Neural crest cell (in vitro differentiated cells): ENCODE measurements around the gene NAV2. TPM values are rescaled to one million over a fixed set of nuclear protein-coding genes. Genes with fewer than 3 reads are reported as not detected.

ENCODE experiments used
- DNase-seq: peaks from one replicate; pipeline ENCODE4 v3.0.0; 2021; ENCODE audit warnings: low read depth, mixed read lengths, low spot score
- H3K27ac Mint-ChIP-seq: one replicate; pipeline ENCODE4 v1.8.0; 2021; ENCODE audit warnings: mild to moderate bottlenecking, mixed read lengths; ENCODE audit not compliant: unreplicated experiment
- H3K27me3 Mint-ChIP-seq: 2 replicates; pipeline ENCODE4 v1.8.0; 2021; ENCODE audit warnings: low read depth, mild to moderate bottlenecking, mixed read lengths
- H3K36me3 Mint-ChIP-seq: 2 replicates; pipeline ENCODE4 v1.8.0; 2021; ENCODE audit warnings: low read depth, mild to moderate bottlenecking, mixed read lengths
- H3K4me1 Mint-ChIP-seq: 2 replicates; pipeline ENCODE4 v1.8.0; 2021; ENCODE audit warnings: mixed read lengths
- H3K4me3 Mint-ChIP-seq: one replicate; pipeline ENCODE4 v1.8.0; 2021; ENCODE audit warnings: mild to moderate bottlenecking, mixed read lengths
- H3K9me3 Mint-ChIP-seq: 2 replicates; pipeline ENCODE4 v1.8.0; 2021; ENCODE audit warnings: mixed read lengths
- total RNA-seq: library from RNA; stranded (reverse); gene quantifications from 2 replicates; pipeline ENCODE4 v1.2.1, GENCODE V29; 2021
- TF ChIP-seq, protein P1 (sequence below): fragments of 200-600 bp; sonication (generic); conservative IDR thresholded peaks from 2 replicates; pipeline ENCODE4 v1.5.0; 2021; ENCODE audit warnings: antibody characterized with exemption, mild to moderate bottlenecking

The NAV2 gene
- total RNA-seq, 1 donor from 2014 or later = 14.1 TPM

DNA sequence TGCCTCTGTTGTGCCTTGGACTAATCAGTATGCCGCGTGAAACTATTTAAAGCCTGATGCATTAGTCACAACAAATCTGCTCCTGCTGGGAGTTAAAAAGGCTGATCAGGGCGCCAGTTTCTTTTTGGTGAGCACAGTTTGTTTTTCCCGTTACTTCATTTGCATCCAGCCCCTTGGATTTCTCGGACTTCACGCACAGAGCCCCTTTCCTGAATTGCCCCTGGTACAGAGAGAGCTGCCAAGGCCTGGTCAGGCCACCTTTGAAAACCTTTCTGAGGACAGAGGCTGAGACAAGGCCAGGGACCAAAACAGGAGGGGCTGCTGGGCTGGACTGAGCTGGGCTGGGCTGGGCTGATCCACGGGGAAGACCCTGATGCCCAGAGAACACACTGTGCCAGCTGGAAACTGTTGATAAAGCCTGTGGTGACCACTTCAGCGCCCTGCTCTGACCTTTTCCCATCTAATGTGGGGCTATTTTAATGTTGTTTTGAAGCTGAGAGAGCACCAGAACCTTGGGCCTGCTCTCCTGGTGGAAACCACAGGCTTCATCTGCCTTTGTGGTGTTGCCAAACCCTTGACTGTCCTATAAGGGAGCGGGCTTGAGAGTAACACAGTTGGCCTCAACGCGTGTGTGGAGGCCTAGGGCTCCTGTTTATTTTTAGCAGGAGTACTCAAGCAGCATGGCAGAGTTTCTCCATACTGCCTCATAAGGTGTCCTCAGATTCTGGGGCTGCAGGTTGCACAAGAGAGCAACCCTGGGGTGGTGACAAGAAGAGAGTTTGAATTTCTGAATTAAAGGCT is 44.2 kb downstream of the NAV2 start:
- TF ChIP-seq, protein P1, sequence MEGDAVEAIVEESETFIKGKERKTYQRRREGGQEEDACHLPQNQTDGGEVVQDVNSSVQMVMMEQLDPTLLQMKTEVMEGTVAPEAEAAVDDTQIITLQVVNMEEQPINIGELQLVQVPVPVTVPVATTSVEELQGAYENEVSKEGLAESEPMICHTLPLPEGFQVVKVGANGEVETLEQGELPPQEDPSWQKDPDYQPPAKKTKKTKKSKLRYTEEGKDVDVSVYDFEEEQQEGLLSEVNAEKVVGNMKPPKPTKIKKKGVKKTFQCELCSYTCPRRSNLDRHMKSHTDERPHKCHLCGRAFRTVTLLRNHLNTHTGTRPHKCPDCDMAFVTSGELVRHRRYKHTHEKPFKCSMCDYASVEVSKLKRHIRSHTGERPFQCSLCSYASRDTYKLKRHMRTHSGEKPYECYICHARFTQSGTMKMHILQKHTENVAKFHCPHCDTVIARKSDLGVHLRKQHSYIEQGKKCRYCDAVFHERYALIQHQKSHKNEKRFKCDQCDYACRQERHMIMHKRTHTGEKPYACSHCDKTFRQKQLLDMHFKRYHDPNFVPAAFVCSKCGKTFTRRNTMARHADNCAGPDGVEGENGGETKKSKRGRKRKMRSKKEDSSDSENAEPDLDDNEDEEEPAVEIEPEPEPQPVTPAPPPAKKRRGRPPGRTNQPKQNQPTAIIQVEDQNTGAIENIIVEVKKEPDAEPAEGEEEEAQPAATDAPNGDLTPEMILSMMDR = no peak
- Mint-ChIP-seq H3K4me3 (no peak overlapping the region), H3K4me1 (peaks cover 11% of the 10 kb centered on the region), H3K9me3 (peaks cover 2% of the 10 kb centered on the region), H3K36me3 (peaks cover 2% of the 10 kb centered on the region), H3K27ac (no peak overlapping the region), H3K27me3 (no peaks in the 10 kb centered on the region)
- no peak for DNase-seq

DNA sequence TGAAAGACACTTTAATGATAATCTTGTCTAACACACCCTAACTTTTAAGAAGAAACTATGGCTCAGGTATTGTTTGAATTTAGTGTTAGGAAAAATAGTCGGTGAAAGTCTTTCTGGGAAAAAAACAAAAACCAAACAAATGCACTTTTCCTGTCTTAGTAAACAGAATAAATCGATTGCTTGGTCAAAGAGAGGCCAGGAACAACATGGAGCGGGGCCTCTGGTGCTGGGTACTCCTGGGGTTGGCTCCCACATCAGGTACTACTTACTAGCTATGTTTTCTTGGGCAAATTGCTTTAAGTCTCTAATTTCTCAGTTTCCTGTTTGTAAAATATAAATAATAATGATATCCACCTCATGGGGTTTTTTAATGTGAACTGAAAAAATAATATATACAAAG is 46.8 kb downstream of the NAV2 start:
- Mint-ChIP-seq H3K9me3 (peaks cover 2% of the 10 kb centered on the region), H3K4me1 (peaks cover 23% of the 10 kb centered on the region), H3K36me3 (peaks cover 2% of the 10 kb centered on the region), H3K27me3 (peaks cover 2% of the 10 kb centered on the region), H3K4me3 (no peak overlapping the region), H3K27ac (no peak overlapping the region)
- no peak for DNase-seq
- TF ChIP-seq, protein P1 = no peak

DNA sequence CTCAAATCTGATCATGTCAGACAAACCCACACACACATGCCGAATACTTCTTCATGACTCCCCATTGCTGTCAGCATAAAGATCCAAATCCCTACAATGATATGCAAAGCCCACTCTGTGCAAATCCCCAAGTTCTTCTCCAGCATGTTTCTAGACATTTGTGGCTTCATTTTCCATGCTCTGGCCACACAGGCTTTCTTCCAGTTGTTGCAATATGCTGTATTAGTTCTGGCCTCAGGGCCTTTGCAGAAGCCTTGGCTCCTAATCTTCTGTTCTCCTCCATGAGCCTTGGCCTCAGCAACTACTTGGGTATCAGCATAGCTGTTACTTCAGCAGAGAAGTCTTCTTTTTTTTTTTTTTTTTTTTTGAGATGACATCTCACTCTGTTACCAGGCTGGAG is 49.6 kb downstream of the NAV2 start:
- H3K9me3 Mint-ChIP-seq = no peaks in the 10 kb centered on the region
- peaks cover 11% of the 10 kb centered on the region for H3K27me3 Mint-ChIP-seq
- H3K4me1 Mint-ChIP-seq = peaks cover 12% of the 10 kb centered on the region
- no peak overlapping the region for H3K27ac Mint-ChIP-seq
- TF ChIP-seq, protein P1 = no peak
- DNase-seq = no peak
- H3K36me3 Mint-ChIP-seq = no peaks in the 10 kb centered on the region
- H3K4me3 Mint-ChIP-seq = no peak overlapping the region

DNA sequence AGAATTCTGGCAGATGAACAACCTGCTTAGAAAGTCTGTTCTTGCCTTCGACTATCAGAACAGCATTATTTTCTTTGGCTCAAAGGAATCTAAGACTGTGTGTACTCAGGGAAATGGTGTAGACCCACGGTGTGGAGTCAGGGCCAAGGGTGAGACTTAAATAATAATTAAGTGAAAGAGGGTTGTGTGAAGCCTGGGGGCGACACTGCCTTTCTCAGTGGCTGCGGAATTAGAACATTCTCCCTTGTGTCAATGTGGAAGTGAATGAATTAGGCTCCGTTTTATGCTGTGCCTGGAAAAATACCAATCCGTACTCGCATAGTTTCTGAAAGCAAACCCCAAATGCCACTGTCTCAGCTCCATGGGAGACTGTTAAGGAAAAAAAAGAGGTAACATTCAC is 50.7 kb downstream of the NAV2 start:
- Mint-ChIP-seq H3K9me3 (no peaks in the 10 kb centered on the region), H3K4me1 (peaks cover 12% of the 10 kb centered on the region), H3K27me3 (peaks cover 11% of the 10 kb centered on the region), H3K27ac (no peak overlapping the region), H3K4me3 (no peak overlapping the region), H3K36me3 (no peaks in the 10 kb centered on the region)
- no peak for DNase-seq
- TF ChIP-seq, protein P1 = no peak

DNA sequence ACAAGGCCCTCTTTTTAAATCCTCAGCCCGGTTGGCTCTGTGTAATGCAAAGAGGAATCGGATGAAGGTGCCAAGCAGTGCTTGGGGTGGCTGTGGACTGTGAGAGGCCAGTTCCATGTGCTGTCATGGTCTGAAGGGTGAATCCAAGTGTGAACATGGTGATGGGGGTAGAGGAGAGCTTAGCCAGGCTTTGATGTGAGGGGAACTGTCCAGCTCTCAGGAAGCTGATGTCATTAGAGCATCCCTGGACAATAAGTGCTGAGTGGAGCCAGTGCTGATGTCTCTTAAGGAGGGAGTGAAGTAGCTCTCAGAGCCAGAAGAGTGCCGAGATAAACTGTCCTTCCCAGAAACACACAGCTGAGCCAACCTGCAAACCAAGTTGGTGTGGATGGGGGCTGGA is 53.6 kb downstream of the NAV2 start:
- Mint-ChIP-seq H3K27me3 (peaks cover 11% of the 10 kb centered on the region), H3K4me3 (no peak overlapping the region), H3K4me1 (peaks cover 19% of the 10 kb centered on the region), H3K9me3 (no peaks in the 10 kb centered on the region), H3K27ac (no peak overlapping the region), H3K36me3 (no peaks in the 10 kb centered on the region)
- TF ChIP-seq, protein P1 = no peak
- no peak for DNase-seq
